HCT116 (cell line): ENCODE measurements around the gene COBLL1.

ENCODE experiments used
- EZH2phosphoT487 ChIP-seq: fragments of 200-600 bp; IDR thresholded peaks from 2 replicates; pipeline ENCODE4 v1.6.1; 2018; ENCODE audit warnings: antibody characterized with exemption, borderline replicate concordance
- MAX ChIP-seq: IDR thresholded peaks from 2 replicates; pipeline ENCODE4 v1.6.1; 2012
- POLR2A ChIP-seq: IDR thresholded peaks from 2 replicates; pipeline ENCODE4 v1.7.0; 2011; ENCODE audit warnings: borderline replicate concordance; ENCODE audit not compliant: insufficient read depth, insufficient read length; ENCODE audit errors: extremely low read depth
- POLR2AphosphoS5 ChIP-seq: IDR thresholded peaks from 2 replicates; pipeline ENCODE4 v1.6.1; 2011; ENCODE audit warnings: mild to moderate bottlenecking, low read depth, low read length, moderate library complexity
- REST ChIP-seq: IDR thresholded peaks from 2 replicates; pipeline ENCODE4 v1.6.1; 2012; ENCODE audit warnings: low read depth
- ZBTB33 ChIP-seq: IDR thresholded peaks from 2 replicates; pipeline ENCODE4 v1.6.1; 2011; ENCODE audit warnings: mild to moderate bottlenecking, low read length, moderate library complexity; ENCODE audit not compliant: insufficient replicate concordance; ENCODE audit errors: extremely low read depth
- TF ChIP-seq, protein P1 (sequence below), 3 experiments: fragments of 200-600 bp in 1 of 3; sonication (generic) in 1 of 3; IDR thresholded peaks in 2 of 3; conservative IDR thresholded peaks in 1 of 3; 2 replicates each; pipeline ENCODE4 v1.5.1; 2012 to 2017; ENCODE audit warnings: low read depth in 2 of 3, low read length in 2 of 3, antibody characterized with exemption in 1 of 3, borderline replicate concordance in 1 of 3, control low read depth in 1 of 3, mild to moderate bottlenecking in 1 of 3, mixed read lengths in 1 of 3, mixed run types in 1 of 3, moderate library complexity in 1 of 3; ENCODE audit not compliant: insufficient read depth in 1 of 3
- TF ChIP-seq, protein P2 (sequence below): IDR thresholded peaks from 2 replicates; pipeline ENCODE4 v1.6.1; 2012

DNA sequence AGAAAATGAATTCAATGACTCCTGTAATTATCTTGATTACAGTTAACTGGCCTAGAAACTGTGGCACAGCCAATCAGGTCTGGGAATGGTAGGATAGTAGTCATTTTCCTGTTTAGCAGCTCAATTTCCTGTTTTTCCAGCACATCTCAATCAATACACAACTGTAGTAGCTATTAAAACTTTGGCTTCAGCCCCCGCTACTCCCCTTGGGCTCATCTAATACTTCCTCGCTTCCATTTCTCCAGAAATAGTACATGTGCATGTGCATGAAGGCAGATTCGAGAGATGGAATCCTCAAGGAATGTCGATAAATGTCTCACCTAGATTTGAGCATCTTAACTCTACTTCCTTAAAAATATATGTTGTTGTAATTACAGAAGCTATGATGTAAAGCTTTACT, 9.7 kb downstream of the COBLL1 start:
- no peak for TF ChIP-seq POLR2AphosphoS5
- TF ChIP-seq, protein P1, sequence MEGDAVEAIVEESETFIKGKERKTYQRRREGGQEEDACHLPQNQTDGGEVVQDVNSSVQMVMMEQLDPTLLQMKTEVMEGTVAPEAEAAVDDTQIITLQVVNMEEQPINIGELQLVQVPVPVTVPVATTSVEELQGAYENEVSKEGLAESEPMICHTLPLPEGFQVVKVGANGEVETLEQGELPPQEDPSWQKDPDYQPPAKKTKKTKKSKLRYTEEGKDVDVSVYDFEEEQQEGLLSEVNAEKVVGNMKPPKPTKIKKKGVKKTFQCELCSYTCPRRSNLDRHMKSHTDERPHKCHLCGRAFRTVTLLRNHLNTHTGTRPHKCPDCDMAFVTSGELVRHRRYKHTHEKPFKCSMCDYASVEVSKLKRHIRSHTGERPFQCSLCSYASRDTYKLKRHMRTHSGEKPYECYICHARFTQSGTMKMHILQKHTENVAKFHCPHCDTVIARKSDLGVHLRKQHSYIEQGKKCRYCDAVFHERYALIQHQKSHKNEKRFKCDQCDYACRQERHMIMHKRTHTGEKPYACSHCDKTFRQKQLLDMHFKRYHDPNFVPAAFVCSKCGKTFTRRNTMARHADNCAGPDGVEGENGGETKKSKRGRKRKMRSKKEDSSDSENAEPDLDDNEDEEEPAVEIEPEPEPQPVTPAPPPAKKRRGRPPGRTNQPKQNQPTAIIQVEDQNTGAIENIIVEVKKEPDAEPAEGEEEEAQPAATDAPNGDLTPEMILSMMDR (IDR thresholded peaks at IDR 0.05 in 2 of 3, conservative IDR thresholded peaks at IDR 0.05 in 1 of 3; ENCODE audit: borderline replicate concordance in 1 of 3, insufficient read depth in 1 of 3, low read depth in 2 of 3, low read length in 2 of 3) = no peak
- no peak for TF ChIP-seq POLR2A
- TF ChIP-seq, protein P2, sequence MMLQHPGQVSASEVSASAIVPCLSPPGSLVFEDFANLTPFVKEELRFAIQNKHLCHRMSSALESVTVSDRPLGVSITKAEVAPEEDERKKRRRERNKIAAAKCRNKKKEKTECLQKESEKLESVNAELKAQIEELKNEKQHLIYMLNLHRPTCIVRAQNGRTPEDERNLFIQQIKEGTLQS = no peak
- no peak for TF ChIP-seq MAX
- no peak for TF ChIP-seq ZBTB33
- no peak for TF ChIP-seq EZH2phosphoT487
- TF ChIP-seq REST = no peak
